ENCODE results near the gene MAPT.

- no peak for TF ChIP-seq POLR2A (IDR thresholded peaks at IDR 0.05)
- TF ChIP-seq CTCF (IDR thresholded peaks at IDR 0.05): no peak
Measured at GRCh38 chr17:45851464-45851863, 42.9 kb upstream of the MAPT start.
